ENCODE results near the gene NOL4L. TPM values are rescaled to one million over a fixed set of nuclear protein-coding genes. Genes with fewer than 3 reads are reported as not detected.
"Not testable (repeated sequence)": the region's sequence is repeated elsewhere in the genome, so short reads cannot be mapped to it uniquely, and the experiment has no call there.

NOL4L gene
- polyA plus RNA-seq, 12 donors, result 11.4 to 25.8 (median 15.8) TPM; not detected in 1

- DNase-seq, result no peak
Measured at GRCh38 chr20:32510601-32511357, 74.4 kb downstream of the NOL4L start.

GRCh38 chr20:32510120-32510600 is 75.0 kb downstream of the NOL4L start:
- DNase-seq, result no peak

- no peak for DNase-seq
Measured at GRCh38 chr20:32509639-32510066, 75.5 kb downstream of the NOL4L start.

- no peak for DNase-seq
Measured at GRCh38 chr20:32508775-32509119, 76.4 kb downstream of the NOL4L start.

GRCh38 chr20:32507998-32508774 is 76.9 kb downstream of the NOL4L start:
- no peak for DNase-seq

GRCh38 chr20:32506721-32507120 is 78.4 kb downstream of the NOL4L start:
- DNase-seq, result no peak

- DNase-seq, result no peak
Measured at GRCh38 chr20:32505723-32506473, 79.2 kb downstream of the NOL4L start.

GRCh38 chr20:32501709-32502108 is 83.4 kb downstream of the NOL4L start:
- no peak for DNase-seq

GRCh38 chr20:32497589-32498224 is 87.4 kb downstream of the NOL4L start:
- DNase-seq, result no peak

GRCh38 chr20:32496811-32497533 is 88.2 kb downstream of the NOL4L start:
- DNase-seq, result no peak

- DNase-seq, result no peak
Measured at GRCh38 chr20:32495949-32496348, 89.2 kb downstream of the NOL4L start.

GRCh38 chr20:32495217-32495565 is 89.9 kb downstream of the NOL4L start:
- DNase-seq, result no peak

- no peak for DNase-seq
Measured at GRCh38 chr20:32494483-32495216, 90.5 kb downstream of the NOL4L start.

- no peak for DNase-seq
Measured at GRCh38 chr20:32493356-32493755, 91.8 kb downstream of the NOL4L start.

GRCh38 chr20:32491764-32492151 is 93.4 kb downstream of the NOL4L start:
- not testable (repeated sequence) for DNase-seq

GRCh38 chr20:32490942-32491763 is 94.0 kb downstream of the NOL4L start:
- DNase-seq, result no peak

GRCh38 chr20:32488066-32488838 is 96.9 kb downstream of the NOL4L start:
- DNase-seq, result no peak

GRCh38 chr20:32487381-32487780 is 97.8 kb downstream of the NOL4L start:
- DNase-seq, result no peak
